NCI-H2029 treated with DMSO at 0.1 percent for 48 hours (cell line): ENCODE data around the gene KCNJ5.

Experiments used
- DNase-seq: peaks from one replicate; lab custom pipeline; 2025; lab: John Stamatoyannopoulos, UW

Gene KCNJ5

DNA sequence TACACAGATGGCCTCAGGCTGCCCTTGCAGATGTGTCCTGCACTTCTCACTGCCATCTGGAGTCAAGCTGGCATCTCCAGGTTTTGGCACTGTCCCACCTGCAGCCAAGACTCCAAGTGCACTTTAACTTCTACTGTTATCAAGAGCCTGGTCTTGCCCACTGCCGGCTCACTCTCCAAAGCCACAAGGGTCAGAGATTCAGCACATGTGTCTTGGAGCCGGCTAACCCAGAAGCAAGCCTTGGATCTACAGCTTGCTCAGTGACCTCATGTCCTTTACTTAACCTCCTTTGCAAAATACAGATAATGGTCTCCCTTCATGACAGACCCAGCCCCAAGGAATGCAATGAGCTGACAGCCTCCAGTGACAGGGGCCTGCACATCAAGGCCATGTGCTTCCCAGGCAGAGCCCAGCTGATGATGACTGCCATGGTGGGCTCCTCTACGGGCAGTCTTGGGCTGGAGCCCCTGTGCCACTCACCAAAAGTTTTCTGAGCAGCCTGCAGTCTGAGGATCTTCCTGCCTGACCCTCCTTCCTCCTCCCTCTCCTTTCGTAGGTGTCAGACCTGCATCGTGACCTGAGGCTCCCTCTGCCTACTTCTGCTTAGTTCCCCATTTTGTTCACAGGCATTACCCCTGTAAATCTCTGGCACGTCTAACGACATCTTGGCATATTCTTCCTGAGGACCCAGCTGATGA lies 42.5 kb downstream of the KCNJ5 start:
- no peak for DNase-seq

DNA sequence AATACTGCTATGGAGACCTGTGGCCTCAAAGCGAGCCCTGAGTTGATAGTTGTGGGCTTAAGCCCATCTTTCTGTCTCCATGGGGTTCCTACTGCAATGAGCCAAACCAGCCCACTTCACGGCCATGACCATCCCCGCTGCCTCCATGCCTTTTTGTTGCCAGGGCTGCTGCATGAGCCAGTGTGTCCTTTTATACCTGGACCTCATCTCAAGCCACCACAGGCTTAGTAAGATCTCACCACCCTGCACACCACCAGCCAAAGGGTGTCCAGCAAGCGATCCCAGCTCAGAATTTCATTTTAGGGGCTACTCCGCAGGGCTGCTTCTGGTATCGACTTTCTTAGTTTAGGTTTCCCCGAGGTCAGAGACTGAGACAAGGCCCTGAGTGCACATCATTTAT lies 43.2 kb downstream of the KCNJ5 start:
- no peak for DNase-seq

DNA sequence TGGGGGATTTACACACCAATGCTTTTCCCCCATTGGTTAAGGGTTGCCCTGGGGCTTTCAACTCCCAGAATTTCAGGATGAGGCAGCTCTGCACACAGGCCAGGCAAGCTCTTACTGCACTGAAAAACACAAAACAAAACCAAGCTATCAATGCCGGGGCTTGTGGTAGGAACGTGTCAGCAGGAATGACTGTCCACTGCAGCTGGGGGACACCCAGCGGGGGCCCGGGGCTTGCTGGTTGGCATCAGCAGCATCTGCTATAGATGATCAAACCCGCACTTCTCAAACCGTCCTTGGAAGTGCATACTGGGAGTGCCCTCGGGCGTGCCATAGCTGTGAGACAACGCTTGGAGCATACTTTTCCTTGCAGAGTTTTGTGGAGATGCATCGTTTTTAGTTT lies 43.8 kb downstream of the KCNJ5 start:
- no peak for DNase-seq

DNA sequence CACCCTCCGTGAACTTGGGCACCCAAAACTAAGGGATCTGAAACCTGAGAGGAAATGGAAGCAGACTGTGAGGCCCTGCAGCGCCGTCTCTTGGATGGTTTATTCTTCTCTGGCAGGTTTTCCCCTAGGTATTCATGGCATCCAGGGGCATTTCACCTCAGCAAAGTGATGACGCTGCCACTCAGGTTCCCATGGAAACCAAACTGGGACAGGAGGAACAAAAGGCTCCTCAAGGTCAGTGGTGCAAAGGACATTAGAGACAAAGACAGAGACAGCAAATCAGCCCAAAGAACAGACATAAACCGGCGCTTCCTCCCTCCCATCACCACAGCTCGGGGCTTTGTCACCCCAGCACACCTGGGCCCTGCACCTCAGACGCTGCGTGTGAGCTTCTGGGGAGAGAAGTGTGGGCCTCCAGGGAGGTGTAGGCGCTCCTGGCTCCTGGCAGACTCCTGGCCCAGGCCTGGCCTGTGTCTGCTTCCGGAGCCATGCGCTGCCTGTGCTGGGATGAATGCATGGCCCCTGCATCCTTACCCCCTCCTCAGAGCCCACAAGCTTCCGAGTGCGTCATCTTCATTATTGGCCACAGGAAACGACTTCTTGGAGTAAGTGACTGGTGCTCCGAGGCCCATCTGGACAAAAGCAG lies 45.6 kb downstream of the KCNJ5 start:
- no peak for DNase-seq

DNA sequence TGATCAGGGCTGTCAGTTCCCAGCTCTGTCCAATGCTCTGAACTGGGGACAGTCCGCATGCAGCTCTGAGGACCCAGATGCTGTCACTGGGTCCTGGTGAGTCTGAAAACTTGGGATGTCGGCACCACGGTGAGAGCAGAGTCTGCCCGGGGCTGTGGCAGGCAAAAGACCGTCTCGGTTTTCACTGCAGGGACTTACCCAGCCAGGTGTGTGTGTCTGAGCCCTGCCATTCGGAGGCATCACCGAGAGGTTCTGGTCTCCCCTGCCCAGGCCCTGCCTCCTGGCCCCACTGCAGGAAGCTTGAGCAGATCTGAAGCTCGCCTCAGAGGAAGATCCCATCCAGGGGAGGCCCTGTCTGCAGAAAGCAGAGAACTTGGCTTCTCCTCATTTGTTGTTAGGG lies 46.3 kb downstream of the KCNJ5 start:
- no peak for DNase-seq

DNA sequence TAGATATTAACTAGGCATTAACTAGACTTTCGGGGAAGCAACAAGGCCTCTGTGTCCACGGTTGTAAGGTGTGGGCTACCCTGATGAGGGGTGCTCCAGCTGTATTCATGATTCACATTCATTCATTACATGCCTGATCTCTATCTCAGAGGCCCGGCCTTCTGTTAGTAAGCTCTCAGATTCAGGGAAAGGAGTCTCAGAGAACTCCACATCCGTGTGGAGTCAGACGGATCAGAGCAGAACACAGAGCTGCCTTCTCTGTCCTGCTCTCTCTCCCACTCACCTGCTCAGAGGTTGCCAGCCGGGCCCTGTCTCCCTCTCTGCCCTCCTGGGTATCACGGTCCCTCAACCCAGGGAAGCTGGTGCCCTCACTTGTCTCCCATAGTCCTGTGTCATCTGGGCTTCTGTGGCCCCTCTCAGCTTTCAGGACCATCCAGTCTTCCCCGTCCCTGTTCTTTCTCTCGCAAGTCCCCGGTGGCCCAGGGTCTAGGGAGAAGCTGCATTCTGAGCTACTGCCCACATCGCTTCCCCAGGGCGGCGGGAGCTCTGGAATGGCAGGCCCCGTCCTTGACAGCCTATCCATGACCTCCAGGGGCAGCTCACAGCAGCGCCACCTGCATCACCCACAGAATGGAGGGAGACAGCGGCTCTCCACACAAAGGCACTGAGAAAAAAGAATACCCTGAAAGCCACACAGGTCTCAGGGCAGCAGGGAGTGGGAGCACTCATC lies 47.2 kb downstream of the KCNJ5 start:
- DNase-seq = no peak

DNA sequence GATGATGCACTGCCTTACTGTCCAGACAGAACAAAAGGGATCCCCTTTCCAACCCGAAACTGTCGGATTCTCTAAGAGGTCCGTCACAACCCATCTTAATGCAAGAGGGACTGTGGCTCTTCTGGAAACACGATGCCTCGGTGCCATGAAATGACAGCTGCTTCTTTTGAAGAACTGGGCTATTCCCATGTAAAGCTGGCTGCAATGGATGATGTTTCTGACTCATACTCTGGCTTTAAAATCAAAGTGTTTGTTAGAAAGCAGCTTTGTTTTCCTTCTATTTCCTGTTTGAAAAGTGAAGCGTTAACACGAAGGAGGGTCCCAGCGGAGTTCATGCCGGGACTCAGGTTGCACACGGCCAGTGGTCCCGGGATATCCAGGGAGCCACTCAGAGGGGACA lies 48.4 kb downstream of the KCNJ5 start:
- DNase-seq = no peak

DNA sequence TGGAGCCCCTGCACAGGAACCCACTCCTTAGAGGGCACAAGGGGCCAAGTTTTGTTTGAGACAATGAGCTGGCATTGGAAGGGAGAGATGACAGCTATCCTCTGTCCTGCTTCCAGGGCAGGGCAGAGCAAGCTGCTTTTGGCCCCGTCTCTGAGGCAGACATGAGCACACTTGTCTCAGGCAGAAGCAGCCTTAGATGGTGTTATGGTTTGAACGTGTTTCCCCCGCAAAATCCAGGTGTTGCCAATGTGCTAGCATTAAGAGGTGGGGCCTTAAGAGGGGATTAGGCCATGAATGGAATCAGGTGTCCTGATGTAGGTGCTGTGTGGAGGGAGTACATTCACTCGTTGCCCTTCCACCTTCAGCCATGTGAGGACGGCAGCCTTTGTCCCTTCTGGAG lies 49.0 kb downstream of the KCNJ5 start:
- DNase-seq = no peak

DNA sequence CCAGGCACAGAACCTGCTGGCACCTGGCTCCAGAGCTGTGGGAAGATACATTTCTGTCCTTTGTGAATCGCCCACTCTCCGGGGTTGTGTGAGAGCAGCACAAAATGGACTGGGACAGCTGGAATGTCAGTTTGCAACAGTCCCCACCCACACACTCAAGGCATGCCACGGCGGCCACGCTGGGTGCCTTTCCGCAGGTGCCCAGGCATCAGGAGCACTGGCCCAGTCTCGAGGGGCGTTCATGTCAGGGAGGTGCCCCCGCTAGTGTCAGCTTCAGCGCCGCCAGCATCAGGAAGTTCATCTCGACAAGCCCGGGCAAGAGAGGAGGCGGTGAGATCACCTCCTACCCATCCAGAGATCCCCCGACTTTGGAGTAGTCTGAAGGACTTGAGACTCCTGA lies 49.4 kb downstream of the KCNJ5 start:
- DNase-seq = no peak

DNA sequence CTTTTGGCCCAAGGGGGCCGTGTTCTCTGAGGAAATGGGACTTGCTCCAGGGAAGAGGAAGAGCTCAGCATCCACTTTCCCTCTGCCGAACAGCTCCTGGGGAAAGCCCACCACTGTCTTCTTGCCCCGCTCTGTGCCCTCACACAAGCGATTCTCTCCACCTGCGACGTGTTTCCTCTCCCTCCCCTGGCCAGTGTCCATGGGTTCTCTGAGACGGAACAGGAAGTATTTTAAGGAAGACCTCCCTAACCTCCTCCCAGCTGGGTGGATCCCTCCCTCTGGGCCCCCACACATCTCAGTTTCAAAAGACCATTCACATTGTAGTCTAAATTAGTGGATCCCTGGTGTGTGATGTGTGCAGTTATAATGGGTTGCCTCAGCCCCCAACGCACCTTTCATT lies 50.0 kb downstream of the KCNJ5 start:
- no peak for DNase-seq

DNA sequence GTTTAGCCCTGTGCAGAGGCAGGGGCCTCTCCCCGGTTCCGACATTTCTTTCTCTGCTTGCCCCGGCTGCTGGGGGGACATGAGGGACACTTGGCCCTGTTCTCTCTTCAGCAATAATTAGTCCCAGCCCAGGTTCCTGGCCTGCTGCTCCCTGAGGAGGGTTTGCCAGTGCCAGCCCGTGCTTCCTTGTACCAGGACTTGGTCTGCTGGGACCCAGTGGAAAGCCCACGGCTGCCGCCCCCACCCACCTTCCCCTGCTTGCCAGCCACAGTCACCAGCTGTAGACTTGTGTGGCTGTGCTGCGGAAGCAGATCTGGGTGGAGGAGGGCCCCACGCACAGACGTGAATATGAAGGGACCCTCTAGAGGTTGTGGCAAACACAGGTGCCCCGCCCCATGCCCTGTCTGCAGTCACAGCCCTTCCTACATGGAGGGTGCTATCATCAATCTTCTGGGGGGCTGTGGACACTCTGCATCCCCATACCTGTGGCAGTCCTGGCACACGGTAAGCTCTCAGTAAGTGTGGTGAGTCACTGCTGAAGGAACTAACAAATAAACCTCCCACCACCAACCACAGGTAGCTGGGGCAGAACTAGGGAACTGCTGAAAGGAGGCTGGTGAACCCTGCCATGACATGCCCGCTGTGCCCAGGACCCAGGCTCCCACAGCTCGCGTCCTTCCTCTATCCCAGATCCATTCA lies 50.6 kb downstream of the KCNJ5 start:
- DNase-seq = no peak

DNA sequence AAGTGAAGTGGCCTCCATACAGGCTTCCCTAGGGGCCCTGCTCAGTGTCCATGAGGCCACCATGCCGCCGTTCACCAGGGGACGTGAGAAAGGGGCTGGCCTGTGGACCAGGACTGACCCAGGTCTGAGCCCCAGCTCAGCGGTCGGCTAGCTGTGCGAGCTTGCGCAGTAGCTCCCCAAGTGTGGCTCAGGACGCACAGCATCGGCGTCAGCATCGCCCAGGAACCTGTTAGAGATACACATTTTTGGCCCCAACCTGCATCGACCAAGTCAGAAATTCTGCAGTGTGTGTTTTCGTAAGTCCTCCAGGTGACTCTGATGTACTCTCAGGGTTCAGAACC lies 51.1 kb downstream of the KCNJ5 start:
- no peak for DNase-seq

DNA sequence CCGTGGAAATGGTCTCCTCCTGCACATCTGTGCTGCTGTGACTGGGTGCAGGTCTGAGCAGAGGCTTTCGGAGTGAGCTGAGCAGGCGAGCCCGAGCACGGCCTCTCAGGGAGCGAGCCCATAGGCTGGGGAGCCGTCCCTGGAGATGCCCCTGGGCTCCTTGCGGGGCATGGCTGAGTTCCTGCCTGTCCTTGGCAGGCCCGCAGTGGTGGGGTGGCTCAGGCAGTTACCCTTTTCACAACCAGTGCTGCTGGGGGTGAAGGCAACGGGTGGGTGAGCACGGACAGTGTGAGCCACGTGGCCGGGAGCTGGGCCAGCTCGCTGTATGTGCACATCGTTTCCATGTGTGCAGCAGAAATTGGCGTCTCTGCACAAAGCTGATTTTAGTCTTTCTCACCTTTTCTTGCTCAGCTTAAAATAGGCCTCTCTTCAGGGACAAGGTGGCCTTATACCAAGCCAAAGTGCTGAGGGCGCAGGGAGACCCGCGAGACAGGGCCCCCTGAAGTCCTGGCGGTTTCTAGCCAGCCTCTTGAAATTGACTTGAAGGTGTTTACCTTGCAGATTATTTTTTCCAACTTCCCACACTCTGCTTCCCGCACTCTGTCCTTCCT lies 51.8 kb downstream of the KCNJ5 start, which contains the start of gene TP53AIP1:
Gene TP53AIP1 (minus strand): TSS at position 55 of the 611 bp plus-strand sequence. CDS start 5,053 bp downstream, outside the sequence.
- no peak for DNase-seq

DNA sequence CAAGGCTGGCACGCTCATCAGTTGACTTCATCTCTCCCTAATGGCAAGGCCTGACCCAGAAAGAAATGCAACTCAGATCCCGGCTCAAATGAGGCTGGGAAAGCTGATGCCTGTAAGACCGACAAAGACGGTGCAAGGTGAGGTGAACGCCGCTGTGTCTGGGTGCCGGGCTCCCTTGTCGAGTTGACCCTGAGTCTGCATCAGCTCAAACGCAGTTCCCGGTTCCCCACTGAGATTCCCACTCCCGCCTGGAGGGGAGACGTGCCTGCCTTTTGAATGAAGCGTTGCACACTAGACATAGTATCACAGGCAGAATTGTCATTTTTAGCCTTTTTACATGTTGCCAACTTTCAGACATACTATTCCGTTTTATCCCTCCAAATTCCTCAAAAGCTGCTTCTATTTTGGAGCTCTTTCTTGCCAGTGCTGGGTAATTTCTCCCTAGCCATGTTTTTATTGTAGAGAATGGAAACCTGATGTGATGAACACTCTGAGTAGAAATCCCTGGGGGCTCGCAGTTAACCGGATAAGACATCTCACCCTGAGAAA lies 52.3 kb downstream of the KCNJ5 start:
- no peak for DNase-seq

DNA sequence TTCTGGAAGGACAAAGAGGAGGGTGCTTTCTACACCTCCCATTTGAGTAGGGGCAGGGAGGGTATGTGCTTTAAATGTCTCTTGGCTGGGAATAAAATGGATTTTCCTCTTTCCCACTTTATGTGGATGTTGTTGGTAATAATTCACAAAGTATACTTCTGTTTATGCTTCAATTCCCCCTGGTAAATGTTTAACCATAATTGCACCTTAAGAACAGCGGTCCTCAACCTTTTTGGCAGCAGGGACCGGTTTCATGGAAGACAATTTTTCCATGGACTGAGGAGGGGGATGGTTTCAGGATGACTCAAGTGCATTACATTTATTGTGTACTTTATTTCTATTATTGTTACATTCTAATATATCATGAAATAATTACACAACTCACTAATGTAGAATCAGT lies 55.5 kb downstream of the KCNJ5 start:
- no peak for DNase-seq

DNA sequence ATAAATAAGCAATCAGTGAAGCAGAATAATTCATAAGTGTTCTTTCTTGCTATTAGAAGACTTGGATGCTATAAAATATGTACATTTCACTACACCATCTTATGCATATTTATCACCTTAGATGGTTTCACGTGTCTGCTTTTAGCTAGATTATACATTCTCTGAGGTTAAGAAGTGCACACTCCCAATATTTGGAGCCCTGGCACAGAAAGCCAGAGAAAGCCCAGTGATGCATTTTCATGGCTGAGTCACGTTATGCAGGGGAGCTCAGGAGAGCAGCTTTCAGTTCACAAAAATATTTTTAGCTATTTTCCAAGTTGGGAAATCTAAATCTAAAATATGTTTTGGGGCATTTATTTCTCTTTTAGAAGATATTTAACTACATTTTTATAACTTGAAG lies 56.6 kb downstream of the KCNJ5 start:
- no peak for DNase-seq

DNA sequence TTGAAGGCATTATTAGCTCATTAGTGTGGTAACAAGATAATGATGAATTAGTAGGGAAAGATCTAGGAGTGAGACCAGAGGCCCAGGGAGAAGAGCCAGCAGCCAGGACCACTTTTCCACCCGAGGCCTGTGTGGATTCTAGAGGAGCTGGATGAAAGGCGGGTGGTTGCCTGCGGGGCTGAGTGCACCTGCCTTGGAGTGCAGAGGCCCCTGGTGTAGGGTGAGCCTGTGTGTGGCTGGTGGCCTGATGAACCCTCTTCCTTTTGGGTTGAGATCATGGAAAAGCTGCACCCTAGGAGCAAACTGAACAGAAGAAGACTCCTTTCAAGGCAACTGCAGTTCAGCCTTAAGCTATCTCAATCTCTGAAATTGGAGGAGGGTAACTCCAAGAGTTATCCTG lies 57.4 kb downstream of the KCNJ5 start:
- no peak for DNase-seq

DNA sequence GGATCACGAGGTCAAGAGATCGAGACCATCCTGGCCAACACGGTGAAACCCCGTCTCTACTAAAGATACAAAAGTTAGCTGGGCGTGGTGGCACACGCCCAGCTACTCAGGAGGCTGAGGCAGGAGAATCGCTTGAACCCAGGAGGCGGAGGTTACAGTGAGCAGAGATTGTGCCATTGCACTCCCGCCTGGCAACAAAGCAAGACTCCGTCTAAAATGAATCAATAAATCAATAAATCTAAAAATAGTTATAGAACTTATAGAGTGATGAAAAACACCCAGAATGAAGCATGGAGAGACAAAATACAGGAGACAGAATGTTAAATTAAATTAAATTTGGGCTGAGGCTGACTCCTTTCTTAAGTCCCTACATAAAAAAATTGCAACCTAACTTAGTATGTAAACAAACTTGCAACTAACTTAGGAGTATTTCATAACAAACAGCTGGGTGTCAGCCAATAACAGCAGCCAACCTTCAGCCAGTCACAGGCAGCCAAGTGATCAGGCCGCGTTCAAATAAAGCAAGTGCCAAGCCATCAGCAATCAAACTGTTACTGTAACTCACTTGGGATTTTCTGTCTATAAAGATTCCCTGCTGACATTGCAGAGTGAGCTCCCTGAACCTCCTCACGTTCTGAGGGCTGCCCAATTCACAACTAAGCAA lies 58.8 kb downstream of the KCNJ5 start:
- DNase-seq = no peak

DNA sequence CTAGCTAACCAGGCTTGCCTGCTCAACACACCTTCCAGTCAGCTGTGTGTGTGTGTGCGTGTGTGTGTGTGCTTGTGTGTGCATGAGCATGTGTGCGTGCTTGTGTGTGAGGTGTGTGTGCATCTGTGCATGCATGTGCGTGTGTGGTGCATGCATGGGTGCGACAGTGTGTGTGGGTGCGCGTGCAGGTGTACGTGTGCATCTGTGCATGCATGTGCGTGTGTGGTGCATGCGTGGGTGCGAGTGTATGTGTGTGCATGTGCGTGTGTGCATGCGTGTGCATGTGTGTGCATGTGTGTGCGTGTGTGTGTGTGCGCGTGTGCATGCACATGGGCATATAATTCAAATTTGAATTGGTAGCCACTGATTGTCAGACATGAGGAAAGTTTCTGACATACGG lies 62.0 kb downstream of the KCNJ5 start:
- DNase-seq = no peak

DNA sequence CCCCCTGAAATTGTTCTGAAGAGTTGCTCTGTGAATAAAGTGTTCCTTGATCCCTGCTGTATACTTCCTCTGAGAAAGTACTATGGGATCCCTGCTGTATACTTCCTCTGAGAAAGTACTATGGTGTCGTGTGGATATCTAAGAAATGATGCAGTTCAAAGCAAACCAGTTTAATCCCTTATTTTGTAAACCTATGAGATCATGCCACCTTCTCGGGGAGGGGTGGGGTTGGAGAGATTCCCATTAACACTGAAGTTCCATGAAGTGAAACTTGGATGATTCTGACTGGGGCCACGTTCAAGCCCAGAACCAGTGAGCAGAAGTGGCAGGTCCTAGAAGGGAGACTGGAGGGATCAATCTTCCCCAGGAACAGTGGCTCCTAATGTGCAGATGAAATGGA lies 64.5 kb downstream of the KCNJ5 start:
- DNase-seq = no peak

DNA sequence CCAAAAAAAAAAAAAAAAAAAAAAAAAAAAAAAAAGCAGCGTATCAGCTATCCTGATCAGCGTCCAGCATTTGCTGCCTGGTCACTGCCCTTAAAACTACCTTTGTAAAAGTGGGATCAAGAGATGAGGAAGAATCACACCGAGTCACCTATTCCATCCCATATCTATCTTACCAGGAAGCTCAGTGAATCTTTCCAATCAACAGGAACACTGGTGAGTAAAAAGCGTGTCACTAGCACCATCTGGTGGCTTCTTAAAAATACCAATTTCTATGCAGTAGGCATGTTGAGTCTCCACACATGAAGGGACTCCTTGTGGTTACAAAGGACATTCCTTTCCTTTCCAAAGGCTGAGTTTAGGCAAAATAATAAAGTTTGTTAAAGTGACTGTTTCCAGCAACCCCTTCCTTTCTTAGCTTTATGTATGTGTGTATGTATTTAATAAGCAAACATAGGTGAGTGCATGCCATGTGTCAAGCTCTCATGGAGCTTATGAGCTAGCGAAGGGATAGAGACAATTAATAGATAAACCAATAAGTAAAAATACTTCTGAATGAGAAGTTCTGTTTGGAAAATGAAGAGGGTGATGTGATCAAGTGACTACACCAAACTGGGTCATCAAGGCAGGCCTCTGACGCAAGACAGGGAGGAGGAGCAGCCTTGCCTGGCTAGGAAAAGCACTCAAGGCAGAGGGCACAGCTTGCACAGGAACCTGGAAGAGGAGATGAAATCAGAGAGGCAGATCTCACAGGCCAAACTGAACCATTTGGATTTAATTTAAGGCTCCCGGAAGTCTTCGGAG lies 65.4 kb downstream of the KCNJ5 start:
- DNase-seq = peak; percentile 80
